ENCODE measurements around the gene NRG3.

DNA sequence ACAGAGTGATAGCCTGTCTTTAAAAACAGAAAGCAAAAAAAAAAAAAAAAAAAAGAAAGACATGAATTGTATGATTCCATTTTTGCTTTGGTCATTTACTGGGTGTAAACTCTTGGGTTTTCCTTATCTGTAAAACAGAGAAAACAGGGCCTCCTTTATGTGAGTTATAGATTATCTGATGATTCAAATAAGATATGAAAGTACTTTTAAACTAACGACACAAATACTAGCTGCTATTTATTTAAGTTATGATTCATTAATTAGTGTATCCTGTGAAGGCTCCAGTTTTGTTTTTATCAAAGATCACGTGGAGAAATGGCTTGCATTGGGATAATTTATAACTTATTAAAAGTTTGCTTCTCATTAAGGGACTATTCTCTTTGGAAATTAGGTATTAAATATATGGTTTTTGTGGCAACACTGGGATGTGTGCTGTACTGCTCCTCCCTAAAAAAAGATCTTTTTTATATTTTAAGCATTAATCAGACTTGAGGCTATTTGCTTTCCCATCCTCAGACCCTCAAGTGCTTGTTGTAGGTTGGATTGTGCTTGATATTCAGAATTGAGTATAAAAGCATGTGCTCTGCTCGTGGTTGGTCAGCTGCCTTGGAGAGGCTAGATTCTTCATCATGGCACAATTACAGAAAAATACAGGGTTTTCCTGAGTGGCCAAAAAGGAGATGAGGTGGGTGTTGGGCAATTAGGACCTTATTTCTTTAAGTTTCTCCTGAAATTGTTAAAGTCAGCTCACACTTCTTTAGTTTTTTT is 39.9 kb downstream of the NRG3 start:
- TF ChIP-seq, protein P1, sequence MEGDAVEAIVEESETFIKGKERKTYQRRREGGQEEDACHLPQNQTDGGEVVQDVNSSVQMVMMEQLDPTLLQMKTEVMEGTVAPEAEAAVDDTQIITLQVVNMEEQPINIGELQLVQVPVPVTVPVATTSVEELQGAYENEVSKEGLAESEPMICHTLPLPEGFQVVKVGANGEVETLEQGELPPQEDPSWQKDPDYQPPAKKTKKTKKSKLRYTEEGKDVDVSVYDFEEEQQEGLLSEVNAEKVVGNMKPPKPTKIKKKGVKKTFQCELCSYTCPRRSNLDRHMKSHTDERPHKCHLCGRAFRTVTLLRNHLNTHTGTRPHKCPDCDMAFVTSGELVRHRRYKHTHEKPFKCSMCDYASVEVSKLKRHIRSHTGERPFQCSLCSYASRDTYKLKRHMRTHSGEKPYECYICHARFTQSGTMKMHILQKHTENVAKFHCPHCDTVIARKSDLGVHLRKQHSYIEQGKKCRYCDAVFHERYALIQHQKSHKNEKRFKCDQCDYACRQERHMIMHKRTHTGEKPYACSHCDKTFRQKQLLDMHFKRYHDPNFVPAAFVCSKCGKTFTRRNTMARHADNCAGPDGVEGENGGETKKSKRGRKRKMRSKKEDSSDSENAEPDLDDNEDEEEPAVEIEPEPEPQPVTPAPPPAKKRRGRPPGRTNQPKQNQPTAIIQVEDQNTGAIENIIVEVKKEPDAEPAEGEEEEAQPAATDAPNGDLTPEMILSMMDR (IDR thresholded peaks at IDR 0.05; ENCODE audit: low read depth, low read length, poor library complexity, severe bottlenecking), result no peak
- TF ChIP-seq EZH2phosphoT487 (IDR thresholded peaks at IDR 0.05; ENCODE audit: borderline replicate concordance, low read length), result no peak

Measured in DOHH2 (cell line).